GM23248 (cell line): Measurements from ENCODE around the gene SALL1.

Experiments used
- EZH2 ChIP-seq: fragments of 200-600 bp; sonication (generic); IDR thresholded peaks from 2 replicates; pipeline ENCODE4 v1.6.1; 2018; ENCODE audit warnings: antibody characterized with exemption, mild to moderate bottlenecking; ENCODE audit not compliant: insufficient read depth, poor library complexity, severe bottlenecking
- EZH2phosphoT487 ChIP-seq: fragments of 200-600 bp; sonication (generic); IDR thresholded peaks from 2 replicates; pipeline ENCODE4 v1.6.1; 2018; ENCODE audit warnings: antibody characterized with exemption, moderate library complexity, mild to moderate bottlenecking, low read depth; ENCODE audit not compliant: insufficient read depth

- TF ChIP-seq EZH2phosphoT487 (no peak), EZH2 (no peak)
Measured at GRCh38 chr16:51155820-51156806, 5.0 kb upstream of the SALL1 start.
